Putamen (tissue), 1 donor: ENCODE measurements around the gene HOPX.
"Not testable (repeated sequence)": the region's sequence is repeated elsewhere in the genome, so short reads cannot be mapped to it uniquely, and the experiment has no call there.

Experiments
- DNase-seq: peaks from one replicate; pipeline ENCODE4 v3.0.0-alpha.2; 2016; ENCODE audit warnings: low spot score

Gene HOPX

GRCh38 chr4:56654238-56654632 is 26.9 kb downstream of the HOPX start:
- DNase-seq = no peak

- no peak for DNase-seq
These were observed 27.4 kb downstream of the HOPX start for GRCh38 chr4:56653461-56654237.

DNA sequence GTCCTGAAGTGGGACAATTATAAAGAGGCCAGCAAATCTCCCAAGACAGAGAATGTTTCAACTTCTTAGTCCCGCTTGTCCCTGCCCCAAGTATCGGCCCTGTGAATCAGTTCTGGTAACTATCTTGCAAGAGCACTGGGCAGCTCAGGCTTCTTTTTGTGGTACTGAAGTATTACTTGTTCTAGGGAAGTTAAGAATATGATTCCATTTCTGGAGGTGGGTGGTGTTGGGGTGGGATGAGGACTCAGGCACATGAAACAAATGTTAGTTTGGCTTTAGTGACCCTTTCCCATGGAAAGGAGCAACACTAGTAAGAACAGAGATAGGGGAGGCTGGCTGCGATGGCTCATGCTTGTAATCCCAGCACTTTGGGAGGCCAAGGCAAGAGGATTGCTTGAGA is 28.9 kb downstream of the HOPX start:
- DNase-seq = no peak

DNA sequence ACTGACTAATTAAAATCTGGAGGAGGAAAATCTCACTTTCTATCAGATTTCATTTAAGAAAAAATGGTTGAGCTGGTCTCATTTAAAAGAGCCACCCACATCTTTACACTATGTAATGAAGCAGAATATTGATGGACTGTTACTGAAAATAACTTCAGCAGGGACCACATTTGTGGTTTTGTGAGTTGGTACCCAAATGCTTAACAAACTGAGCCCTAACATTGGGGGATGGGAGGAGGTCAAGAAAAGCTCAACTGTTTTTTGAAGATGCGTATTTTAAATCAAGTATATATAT is 30.1 kb downstream of the HOPX start:
- DNase-seq = no peak

- DNase-seq = no peak
These were observed 30.6 kb downstream of the HOPX start for GRCh38 chr4:56650262-56651055.

- DNase-seq = no peak
These were observed 31.4 kb downstream of the HOPX start for GRCh38 chr4:56649445-56650261.

- DNase-seq = no peak
These were observed 32.3 kb downstream of the HOPX start for GRCh38 chr4:56648824-56649151.

- DNase-seq = no peak
These were observed 32.9 kb downstream of the HOPX start for GRCh38 chr4:56648021-56648823.

- no peak for DNase-seq
These were observed 34.8 kb downstream of the HOPX start for GRCh38 chr4:56646341-56646740.

- DNase-seq = no peak
These were observed 37.5 kb downstream of the HOPX start for GRCh38 chr4:56643596-56643995.

GRCh38 chr4:56641494-56642051 is 39.5 kb downstream of the HOPX start:
- peak; percentile 43 for DNase-seq

GRCh38 chr4:56640621-56641493 is 40.2 kb downstream of the HOPX start:
- DNase-seq = no peak

- no peak for DNase-seq
These were observed 43.3 kb downstream of the HOPX start for GRCh38 chr4:56637791-56638190.

DNA sequence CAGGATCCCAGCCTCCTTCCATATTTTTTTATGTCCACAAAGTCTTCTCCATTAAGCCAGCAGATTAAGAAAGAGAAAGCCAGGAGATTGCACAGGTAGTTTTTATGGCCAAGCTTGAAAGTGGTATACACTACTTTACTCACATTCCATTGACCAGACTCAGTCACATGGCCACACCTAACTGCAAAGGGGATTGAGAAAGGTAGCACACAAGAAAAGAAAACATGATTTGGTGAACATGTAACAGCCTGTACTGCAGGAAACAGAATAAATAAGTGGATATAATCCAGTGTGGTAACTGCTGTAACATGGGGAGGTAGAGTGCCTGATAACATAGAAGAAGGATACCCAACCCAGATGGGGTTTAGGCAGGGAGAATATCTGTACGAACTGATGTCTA is 43.9 kb downstream of the HOPX start:
- DNase-seq = no peak

- DNase-seq = not testable (repeated sequence)
These were observed 46.1 kb downstream of the HOPX start for GRCh38 chr4:56634954-56635353.

- DNase-seq = no peak
These were observed 47.6 kb downstream of the HOPX start for GRCh38 chr4:56633486-56633885.

- DNase-seq = no peak
These were observed 50.0 kb downstream of the HOPX start for GRCh38 chr4:56630876-56631666.

GRCh38 chr4:56628592-56628991 is 52.5 kb downstream of the HOPX start:
- no peak for DNase-seq

GRCh38 chr4:56627985-56628384 is 53.1 kb downstream of the HOPX start:
- no peak for DNase-seq

GRCh38 chr4:56627375-56627774 is 53.7 kb downstream of the HOPX start:
- no peak for DNase-seq
